HCT116 (cell line): ENCODE measurements around the gene ABHD17C. TPM values are rescaled to one million over a fixed set of nuclear protein-coding genes. Genes with fewer than 3 reads are reported as not detected.

Experiments
- ATAC-seq: fragments of 200-7000 bp; cut with Tn5 transposase; 2 replicates; pipeline ENCODE4 v1.9.1; 2020; ENCODE audit warnings: mild to moderate bottlenecking, moderate library complexity
- BruUV-seq: library from RNA; stranded (reverse); fragments of 400-500 nt; replicated peaks from 2 replicates; lab custom pipeline; 2021; lab: Mats Ljungman, UMichigan
- CTCF ChIA-PET: fragments of 300-600 bp; sonication (Branson Sonifier 250); formaldehyde crosslinking; loops from one replicate; lab custom pipeline; 2021; ENCODE audit warnings: antibody characterized with exemption; lab: Charles Lee
- POLR2A ChIA-PET: fragments of 300-600, 350-600 bp; sonication (Branson Sonifier 250); formaldehyde crosslinking; loops from one replicate; lab custom pipeline; 2021; ENCODE audit warnings: antibody characterized with exemption; lab: Charles Lee
- RAD21 ChIA-PET, 2 experiments: fragments of 300-600 bp; sonication (Branson Sonifier 250); formaldehyde crosslinking; loops; one replicate each; lab custom pipeline; 2023; ENCODE audit warnings: low total read pairs in 2 of 2; ENCODE audit not compliant: uncharacterized antibody in 2 of 2, unreplicated experiment in 2 of 2, low non-redundant PET in 1 of 2; lab: Charles Lee
- DNase-seq: peaks from one replicate; pipeline ENCODE4 v3.0.0-alpha.2; 2010; ENCODE audit warnings: low read depth, low spot score
- H2AFZ ChIP-seq: fragments of 200-600 bp; shearing (Covaris generic), sonication (generic); 2 replicates; pipeline ENCODE4 v1.6.1; 2017; ENCODE audit warnings: low read depth, mixed run types, mixed read lengths, antibody characterized with exemption, low read length; ENCODE audit not compliant: poor library complexity, severe bottlenecking
- H3K27ac ChIP-seq: 2 replicates; pipeline ENCODE4 v1.5.1; 2012; ENCODE audit warnings: low read depth, low read length
- H3K27me3 ChIP-seq: fragments of 200-600 bp; sonication (generic); 2 replicates; pipeline ENCODE4 v1.6.1; 2016; ENCODE audit warnings: mixed run types, low read length, mixed read lengths; ENCODE audit not compliant: insufficient read depth
- H3K36me3 ChIP-seq, 2 experiments: fragments of 200-500 bp in 1 of 2; fragments of 200-600 bp in 1 of 2; sonication (Bioruptor generic) in 1 of 2; sonication (generic) in 1 of 2; 2 replicates each; pipeline versions ENCODE4 v1.5.1 to v1.6.1; 2014 to 2016; ENCODE audit warnings: low read length in 2 of 2, inconsistent platforms in 1 of 2, mixed read lengths in 1 of 2, mixed run types in 1 of 2; ENCODE audit not compliant: insufficient read depth in 2 of 2, control insufficient read depth in 1 of 2
- H3K4me1 ChIP-seq, 2 experiments: fragments of 200-600 bp in 1 of 2; sonication (generic) in 1 of 2; 2 replicates each; pipeline versions ENCODE4 v1.5.1 to v1.6.1; 2012 to 2017; ENCODE audit warnings: low read length in 2 of 2, inconsistent platforms in 1 of 2, mild to moderate bottlenecking in 1 of 2, mixed read lengths in 1 of 2, mixed run types in 1 of 2, moderate library complexity in 1 of 2; ENCODE audit not compliant: insufficient read depth in 2 of 2, control insufficient read depth in 1 of 2
- H3K4me2 ChIP-seq: fragments of 200-600 bp; sonication (generic); 2 replicates; pipeline ENCODE4 v1.6.1; 2017; ENCODE audit warnings: mixed run types, low read length, mixed read lengths
- H3K4me3 ChIP-seq, 2 experiments: fragments of 200-600 bp in 1 of 2; sonication (generic) in 1 of 2; replicated peaks in 1 of 2; 2 replicates each; pipeline ENCODE4 v1.5.1; 2011 to 2016; ENCODE audit warnings: low read length in 2 of 2, control low read depth in 1 of 2, low read depth in 1 of 2, mild to moderate bottlenecking in 1 of 2, mixed read lengths in 1 of 2, mixed run types in 1 of 2
- H3K79me2 ChIP-seq: fragments of 200-600 bp; sonication (generic); 2 replicates; pipeline ENCODE4 v1.6.1; 2017; ENCODE audit warnings: mild to moderate bottlenecking, mixed run types, low read length, moderate library complexity, mixed read lengths; ENCODE audit not compliant: insufficient read depth
- H3K9ac ChIP-seq: fragments of 200-600 bp; sonication (generic); 2 replicates; pipeline ENCODE4 v1.6.1; 2016; ENCODE audit warnings: low read length, mixed read lengths
- H3K9me2 ChIP-seq: fragments of 200-600 bp; sonication (generic), shearing (Covaris generic); 2 replicates; pipeline ENCODE4 v1.6.1; 2017; ENCODE audit warnings: mixed run types, mild to moderate bottlenecking, moderate library complexity; ENCODE audit not compliant: insufficient read depth
- H3K9me3 ChIP-seq, 2 experiments: fragments of 200-500 bp in 1 of 2; fragments of 200-600 bp in 1 of 2; sonication (Bioruptor generic) in 1 of 2; sonication (generic) in 1 of 2; 2 replicates each; pipeline ENCODE4 v1.6.1; 2014 to 2017; ENCODE audit warnings: low read length in 2 of 2, mixed read lengths in 2 of 2, inconsistent platforms in 1 of 2, low read depth in 1 of 2, mild to moderate bottlenecking in 1 of 2, mixed run types in 1 of 2, moderate library complexity in 1 of 2; ENCODE audit not compliant: control insufficient read depth in 1 of 2, insufficient read depth in 1 of 2
- H4K20me1 ChIP-seq: fragments of 200-600 bp; sonication (generic), shearing (Covaris generic); 2 replicates; pipeline ENCODE4 v1.6.1; 2017; ENCODE audit warnings: mixed run types, mild to moderate bottlenecking, moderate library complexity; ENCODE audit not compliant: insufficient read depth
- CBX3 ChIP-seq: IDR thresholded peaks from 2 replicates; pipeline ENCODE4 v1.6.1; 2012; ENCODE audit warnings: low read depth
- CEBPB ChIP-seq: IDR thresholded peaks from 2 replicates; pipeline ENCODE4 v1.6.1; 2012; ENCODE audit warnings: low read depth
- CTCF ChIP-seq, 3 experiments: fragments of 200-600 bp in 1 of 3; sonication (generic) in 1 of 3; IDR thresholded peaks in 2 of 3; conservative IDR thresholded peaks in 1 of 3; 2 replicates each; pipeline ENCODE4 v1.5.1; 2012 to 2017; ENCODE audit warnings: low read depth in 2 of 3, low read length in 2 of 3, antibody characterized with exemption in 1 of 3, borderline replicate concordance in 1 of 3, control low read depth in 1 of 3, mild to moderate bottlenecking in 1 of 3, mixed read lengths in 1 of 3, mixed run types in 1 of 3, moderate library complexity in 1 of 3; ENCODE audit not compliant: insufficient read depth in 1 of 3
- ELF1 ChIP-seq: IDR thresholded peaks from 2 replicates; pipeline ENCODE4 v1.6.1; 2012; ENCODE audit warnings: low read depth, borderline replicate concordance
- FOSL1 ChIP-seq: IDR thresholded peaks from 2 replicates; pipeline ENCODE4 v1.6.1; 2012; ENCODE audit warnings: low read depth
- POLR2A ChIP-seq: IDR thresholded peaks from 2 replicates; pipeline ENCODE4 v1.7.0; 2011; ENCODE audit warnings: borderline replicate concordance; ENCODE audit not compliant: insufficient read depth, insufficient read length; ENCODE audit errors: extremely low read depth
- REST ChIP-seq: IDR thresholded peaks from 2 replicates; pipeline ENCODE4 v1.6.1; 2012; ENCODE audit warnings: low read depth
- SP1 ChIP-seq: IDR thresholded peaks from 2 replicates; pipeline ENCODE4 v1.6.1; 2012; ENCODE audit warnings: low read depth
- ZFX ChIP-seq: fragments of 450-650 bp; IDR thresholded peaks from 2 replicates; pipeline ENCODE4 v1.6.1; 2017
- ZNF274 ChIP-seq: fragments of 200-500 bp; sonication (Bioruptor generic); IDR thresholded peaks from 2 replicates; pipeline ENCODE4 v1.6.1; 2014; ENCODE audit warnings: mild to moderate bottlenecking, low read depth, low read length, inconsistent platforms
- intact Hi-C: fragments of 100-400 bp; cut with micrococcal nuclease; formaldehyde crosslinking; loops from 2 replicates; pipeline ENCODE4 v1.10.0; 2022
- total RNA-seq: library from RNA; stranded (reverse); gene quantifications from one replicate; pipeline ENCODE4 v1.2.1, GENCODE V29; 2021; ENCODE audit not compliant: unreplicated experiment

ABHD17C gene
- total RNA-seq, 1 experiment from 2014 or later = 27.9 TPM

- DNase-seq (no peak), ATAC-seq (no peak)
- no peaks in the 10 kb centered on the region for H4K20me1 ChIP-seq
- no peak overlapping the region for H3K27ac ChIP-seq
- H3K4me1 ChIP-seq = no peaks in the 10 kb centered on the region
- intact Hi-C loops = no loop called here
- no peak overlapping the region for H3K9ac ChIP-seq
- H3K9me3 ChIP-seq = no peaks in the 10 kb centered on the region
- H3K36me3 ChIP-seq = 0 out of 4 replicates have a peak, but pooled peaks cover 0 to under 1% of the 10 kb centered on the region in 2 experiments
- no peaks in the 10 kb centered on the region for H3K27me3 ChIP-seq
- no peaks in the 10 kb centered on the region for H3K79me2 ChIP-seq
- POLR2A ChIA-PET = no interaction called here
- no peak overlapping the region for H3K4me2 ChIP-seq
- RAD21 ChIA-PET = interaction anchor here in 1 of 2 experiments (0.6 kb wide), 1 partner anchor 13 kb away, joined by 3 read pairs; no protein-coding TSS in a partner anchor
- H3K4me3 ChIP-seq = no peak overlapping the region
- H3K9me2 ChIP-seq = no peaks in the 10 kb centered on the region
- CTCF ChIA-PET = interaction anchor here (1.3 to 3.1 kb wide), 2 partner anchors 9 to 480 kb away, joined by 3 to 15 read pairs; no protein-coding TSS in a partner anchor
- no TSS peak for BruUV-seq
- TF ChIP-seq CTCF (IDR thresholded peaks at IDR 0.05 in 2 of 3, conservative IDR thresholded peaks at IDR 0.05 in 1 of 3; ENCODE audit: borderline replicate concordance in 1 of 3, insufficient read depth in 1 of 3, low read depth in 2 of 3, low read length in 2 of 3) (no peak), POLR2A (no peak)
- TF ChIP-seq, all 23 proteins: peak for 0
- H2AFZ ChIP-seq = no peak overlapping the region
Measured at GRCh38 chr15:80785811-80786354, 90.8 kb downstream of the ABHD17C start.

- Histone ChIP-seq H3K9me3 (no peaks in the 10 kb centered on the region), H2AFZ (no peak overlapping the region), H3K4me3 (no peak overlapping the region), H3K9me2 (no peaks in the 10 kb centered on the region), H3K79me2 (no peaks in the 10 kb centered on the region), H4K20me1 (no peaks in the 10 kb centered on the region), H3K27me3 (no peaks in the 10 kb centered on the region), H3K36me3 (0 out of 4 replicates have a peak, but pooled peaks cover 0 to 2% of the 10 kb centered on the region in 2 experiments), H3K4me2 (no peak overlapping the region), H3K4me1 (no peaks in the 10 kb centered on the region), H3K27ac (no peak overlapping the region), H3K9ac (no peak overlapping the region)
- RAD21 ChIA-PET = no interaction called here
- CTCF ChIA-PET = interaction anchor here (1.5 to 3.1 kb wide), 2 partner anchors 10 to 183 kb away, joined by 4 to 15 read pairs; no protein-coding TSS in a partner anchor
- ATAC-seq (no peak), DNase-seq (no peak)
- no TSS peak for BruUV-seq
- intact Hi-C loops = no loop called here
- POLR2A ChIA-PET = no interaction called here
- TF ChIP-seq REST (no peak), ZNF274 (no peak), CEBPB (no peak), ELF1 (no peak), ZFX (no peak), CBX3 (no peak), CTCF (IDR thresholded peaks at IDR 0.05 in 2 of 3, conservative IDR thresholded peaks at IDR 0.05 in 1 of 3; ENCODE audit: borderline replicate concordance in 1 of 3, insufficient read depth in 1 of 3, low read depth in 2 of 3, low read length in 2 of 3) (no peak), POLR2A (no peak), SP1 (no peak), FOSL1 (no peak)
Measured at GRCh38 chr15:80787316-80787715, 92.2 kb downstream of the ABHD17C start.
